Activated CD4-positive, CD25-positive, alpha-beta regulatory T cell treated with anti-CD3 and anti-CD28 coated beads, Interleukin-2, amount 50 U/mL, for 72 hours (primary cell): ENCODE data around the gene B3GNT3.

Experiments
- DNase-seq: peaks from one replicate; pipeline ENCODE4 v3.0.0; 2021

B3GNT3 gene, protein sequence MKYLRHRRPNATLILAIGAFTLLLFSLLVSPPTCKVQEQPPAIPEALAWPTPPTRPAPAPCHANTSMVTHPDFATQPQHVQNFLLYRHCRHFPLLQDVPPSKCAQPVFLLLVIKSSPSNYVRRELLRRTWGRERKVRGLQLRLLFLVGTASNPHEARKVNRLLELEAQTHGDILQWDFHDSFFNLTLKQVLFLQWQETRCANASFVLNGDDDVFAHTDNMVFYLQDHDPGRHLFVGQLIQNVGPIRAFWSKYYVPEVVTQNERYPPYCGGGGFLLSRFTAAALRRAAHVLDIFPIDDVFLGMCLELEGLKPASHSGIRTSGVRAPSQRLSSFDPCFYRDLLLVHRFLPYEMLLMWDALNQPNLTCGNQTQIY

DNA sequence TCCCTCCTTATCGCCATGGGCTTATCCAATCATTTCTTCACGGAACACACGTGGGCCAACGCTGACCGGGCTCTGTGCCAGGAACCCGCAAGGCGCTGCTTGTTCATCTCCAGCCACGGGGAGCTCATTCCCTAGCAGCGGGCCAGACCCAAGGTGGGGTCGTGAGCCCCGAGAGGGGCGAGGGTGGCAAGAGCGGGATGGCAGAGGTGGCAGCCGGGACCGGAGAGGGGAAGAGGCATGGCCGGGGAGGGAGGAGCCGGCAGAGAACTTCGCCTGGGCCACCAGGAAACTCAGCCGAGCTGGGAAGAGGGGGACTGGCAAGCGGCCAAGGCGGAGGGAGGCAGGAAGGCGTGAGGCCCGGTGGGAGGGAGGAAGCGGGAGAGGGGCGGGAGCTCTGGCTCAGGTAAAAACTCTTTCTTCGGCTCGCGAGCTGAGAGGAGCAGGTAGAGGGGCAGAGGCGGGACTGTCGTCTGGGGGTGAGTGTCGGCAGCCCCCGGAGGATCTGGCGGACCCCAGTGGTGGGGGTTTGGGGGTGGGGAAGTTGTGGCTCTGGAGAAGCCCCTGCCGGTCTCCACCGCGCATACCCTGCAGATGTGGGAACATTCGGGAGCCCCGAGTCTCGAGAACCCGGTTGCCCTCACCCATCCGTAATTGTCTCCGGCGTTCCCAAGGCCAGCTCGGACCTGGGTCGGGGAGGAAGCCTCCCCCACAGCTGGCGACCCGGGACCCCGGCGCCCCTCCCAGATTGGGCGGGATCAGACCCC lies at the start of gene B3GNT3:
B3GNT3 (plus strand) TSS at position 408 of the 764 bp plus-strand sequence. CDS start 12,670 bp downstream, outside the sequence.
- no peak for DNase-seq

DNA sequence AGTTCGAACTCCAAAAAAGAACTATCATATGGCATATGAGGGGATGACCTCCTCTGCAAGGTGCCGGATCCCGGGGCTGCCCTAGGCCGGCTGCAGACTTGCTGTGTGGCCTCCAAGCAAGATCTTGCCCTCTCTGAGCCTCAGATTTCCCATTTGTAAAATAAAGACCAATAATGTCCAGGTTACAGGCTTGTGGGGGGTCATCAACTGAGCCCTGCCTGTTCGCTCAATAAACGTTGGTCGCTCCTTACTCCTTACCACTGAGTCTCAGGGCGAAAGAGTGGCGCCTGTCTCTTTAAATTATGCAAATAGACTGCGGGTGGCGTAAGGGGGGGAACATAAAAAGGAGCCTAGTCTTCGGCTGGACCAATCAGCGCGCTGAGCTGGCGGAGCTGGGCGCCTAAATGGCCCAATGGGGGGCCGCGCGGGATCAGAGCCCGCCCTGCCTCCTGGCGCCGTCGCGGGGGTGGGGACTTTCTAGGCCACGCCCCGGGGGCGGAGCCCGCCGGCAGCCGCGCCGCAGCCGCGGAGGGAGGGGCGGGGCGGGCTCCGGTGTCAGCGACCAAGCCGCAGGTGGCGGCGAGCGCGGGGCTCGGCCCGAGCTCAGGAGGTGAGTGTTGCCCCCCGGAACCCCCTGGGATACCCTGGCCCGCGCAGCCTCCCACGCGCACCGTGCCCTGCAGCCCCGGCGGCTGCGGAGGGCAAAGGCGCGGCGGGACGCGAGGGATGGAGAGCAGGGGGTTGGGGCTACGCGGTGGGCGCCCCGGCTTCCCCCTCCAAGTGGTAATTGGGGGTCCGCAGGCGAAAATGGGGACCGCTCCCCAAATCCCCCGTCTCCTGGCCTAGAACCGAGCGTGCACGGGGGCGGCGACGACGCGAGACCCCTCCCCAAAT lies 47.5 kb upstream of the B3GNT3 start:
- peak; percentile 97 for DNase-seq

DNA sequence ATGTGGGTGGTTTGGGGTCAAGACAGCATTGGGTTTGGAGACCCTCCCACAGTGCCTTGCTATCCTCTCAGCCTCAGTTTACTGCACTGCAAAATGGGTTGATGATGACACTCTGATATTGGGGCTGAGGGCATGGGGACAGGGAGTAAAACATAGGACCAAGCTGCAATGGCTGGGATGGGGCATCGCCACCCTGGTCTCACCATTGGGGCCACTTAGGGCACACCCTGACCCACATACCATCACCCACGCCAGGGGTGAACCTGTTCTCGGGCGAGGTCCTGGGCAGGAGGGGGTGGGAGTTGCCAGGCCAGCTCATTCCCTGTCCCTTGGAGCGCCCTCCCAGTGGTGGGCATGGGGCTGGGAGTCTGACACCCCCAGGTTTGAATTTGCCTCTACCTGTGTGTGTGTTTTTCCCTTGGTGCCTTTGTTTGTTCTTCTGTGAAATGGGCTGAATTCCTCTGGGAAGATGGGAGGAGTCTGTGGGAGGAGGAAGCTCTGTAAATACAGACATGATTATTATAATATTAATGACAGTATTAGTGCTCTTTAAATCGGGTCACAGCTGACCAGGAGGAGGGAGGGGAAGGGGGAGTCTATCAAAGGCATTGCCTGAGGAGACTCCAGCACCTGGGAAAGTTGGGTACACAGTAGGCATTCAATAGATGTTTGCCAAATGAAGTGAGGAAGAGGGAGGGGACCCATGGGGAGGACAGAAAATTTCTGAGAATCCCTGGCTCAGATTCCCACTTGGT lies 45.9 kb upstream of the B3GNT3 start:
- no peak for DNase-seq

DNA sequence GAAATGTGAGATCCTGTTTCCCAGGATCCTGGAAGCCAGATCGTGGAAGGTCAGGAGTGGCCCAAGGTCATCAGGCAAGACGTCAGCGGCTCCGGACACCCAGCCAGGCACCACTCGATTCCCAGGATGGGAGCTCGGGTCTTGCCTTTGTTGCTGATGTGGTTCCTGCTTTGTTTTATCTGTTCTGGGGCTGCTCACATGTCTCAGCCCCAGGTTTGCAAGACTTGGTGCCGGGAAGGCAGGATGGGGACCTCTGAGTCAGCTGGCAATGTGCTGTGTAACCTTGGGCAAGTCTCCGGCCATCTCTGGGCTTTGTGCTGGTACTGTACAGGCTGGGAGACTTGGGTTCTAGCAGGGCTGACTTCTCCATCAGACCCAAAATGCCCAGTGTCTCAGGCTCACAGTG lies 45.0 kb upstream of the B3GNT3 start:
- no peak for DNase-seq

DNA sequence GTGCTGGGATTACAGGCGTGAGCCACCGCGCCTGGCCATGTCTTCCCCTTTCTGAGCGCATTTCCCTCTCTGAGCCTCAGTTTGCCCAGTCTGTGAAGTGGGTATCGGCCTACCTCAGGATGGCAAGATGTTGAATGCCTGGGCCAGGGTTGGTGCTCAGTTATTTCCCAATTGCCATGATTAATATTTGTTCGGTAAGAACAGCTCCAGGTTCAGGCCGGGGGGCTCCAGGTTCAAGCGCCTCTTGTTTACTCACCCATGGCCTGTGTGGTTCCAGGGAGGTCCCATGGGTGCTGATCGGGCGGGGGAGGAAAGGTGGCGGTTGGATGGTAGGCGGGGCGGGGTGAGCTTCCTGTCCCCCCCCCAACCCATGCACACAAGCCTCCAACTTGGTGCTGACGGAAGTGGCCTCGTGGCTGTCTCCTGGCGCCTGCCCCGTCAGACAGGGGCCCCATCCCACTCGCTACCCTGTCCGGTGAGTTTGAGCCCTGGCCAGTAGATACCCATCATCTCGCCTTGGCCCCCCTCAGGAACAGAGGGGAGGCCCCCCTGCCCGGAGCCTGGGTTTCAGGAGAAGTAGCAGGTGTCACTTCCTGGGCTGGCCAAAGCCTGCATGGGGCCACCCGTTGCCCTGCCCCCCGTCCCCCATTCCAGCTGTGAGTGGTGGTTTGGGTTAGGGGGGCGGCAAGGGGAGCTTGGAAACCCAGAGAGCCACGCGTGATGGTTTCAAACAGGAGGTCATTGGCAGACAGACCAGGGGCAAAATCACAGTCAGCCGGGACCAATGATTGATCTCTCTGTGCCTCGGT lies 43.6 kb upstream of the B3GNT3 start, which contains the start of gene FCHO1:
FCHO1 (plus strand) TSS at position 375 of the 809 bp plus-strand sequence. CDS start 3,688 bp downstream, outside the sequence.
- peak; percentile 81 for DNase-seq

DNA sequence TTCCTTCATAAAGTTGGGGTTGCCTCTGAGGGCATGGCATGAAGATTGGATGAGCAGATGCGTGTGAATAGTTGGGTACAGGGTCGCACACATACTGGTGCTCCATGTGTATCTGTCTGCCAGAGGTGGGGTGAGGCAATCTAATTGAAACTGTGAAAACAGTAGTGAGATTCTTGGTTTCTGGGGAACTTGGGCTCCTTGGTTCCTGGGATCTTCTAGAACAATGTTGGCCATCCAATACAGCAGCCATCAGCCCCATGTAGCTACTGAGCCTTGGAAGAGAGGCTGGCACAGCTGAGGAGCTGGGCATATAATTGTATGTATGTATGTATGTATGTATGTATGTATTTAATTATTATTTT lies 43.0 kb upstream of the B3GNT3 start:
- DNase-seq = no peak

DNA sequence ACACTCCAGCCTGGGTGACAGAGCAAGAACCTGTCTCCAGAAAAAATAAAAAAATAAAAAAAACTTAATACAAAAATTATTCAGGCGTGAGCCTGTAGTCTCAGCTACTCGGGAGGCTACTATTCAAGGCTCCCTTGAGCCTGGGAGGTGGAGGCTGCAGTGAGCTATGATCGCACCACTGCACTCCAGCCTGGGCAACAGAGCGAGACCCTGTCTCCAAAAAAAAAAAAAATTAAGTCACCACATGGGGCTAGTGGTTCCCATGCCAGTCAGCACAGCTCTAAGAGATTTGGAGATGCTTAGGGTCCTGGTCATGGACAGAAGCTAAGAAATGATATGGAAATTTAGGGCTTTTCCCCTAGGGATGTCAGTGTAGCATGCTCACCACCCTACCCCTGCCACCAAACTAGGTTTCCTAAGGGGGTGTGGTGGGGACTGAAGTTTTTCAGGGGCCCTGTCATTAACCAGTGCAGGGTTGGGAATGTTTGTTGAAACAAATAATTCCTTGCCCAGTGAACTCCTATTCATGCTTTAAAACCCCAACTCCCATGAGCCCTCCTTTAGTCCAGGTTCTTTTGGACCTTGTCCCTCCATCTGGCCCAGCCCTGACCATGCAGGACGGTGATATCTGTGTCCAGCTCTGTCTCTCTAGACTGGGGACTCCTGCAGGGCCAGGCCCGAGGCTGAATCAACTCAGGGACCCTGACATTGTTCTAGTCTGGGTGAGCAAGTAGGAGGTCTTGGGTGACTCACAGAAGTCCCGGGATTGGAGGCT lies 41.9 kb upstream of the B3GNT3 start:
- no peak for DNase-seq

DNA sequence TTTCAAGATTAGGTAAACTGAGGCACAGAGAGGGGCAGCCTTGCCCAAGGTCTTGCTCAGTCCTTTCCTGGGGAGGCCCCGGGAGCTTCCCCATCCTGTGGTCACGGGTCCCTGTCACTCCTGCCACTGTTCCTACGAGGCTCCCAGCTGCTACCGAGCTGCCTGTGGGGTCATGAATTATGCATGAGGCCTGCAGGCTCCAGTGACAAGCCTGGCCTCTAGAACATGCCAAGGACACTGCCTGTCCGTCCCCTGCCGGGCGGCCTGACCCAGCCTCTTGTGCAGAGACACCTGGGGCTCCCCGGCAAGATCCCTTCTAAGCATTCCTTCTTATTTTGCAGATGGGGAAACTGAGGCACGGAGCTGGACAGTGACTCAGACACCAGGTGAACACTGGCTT lies 41.0 kb upstream of the B3GNT3 start:
- DNase-seq = no peak

DNA sequence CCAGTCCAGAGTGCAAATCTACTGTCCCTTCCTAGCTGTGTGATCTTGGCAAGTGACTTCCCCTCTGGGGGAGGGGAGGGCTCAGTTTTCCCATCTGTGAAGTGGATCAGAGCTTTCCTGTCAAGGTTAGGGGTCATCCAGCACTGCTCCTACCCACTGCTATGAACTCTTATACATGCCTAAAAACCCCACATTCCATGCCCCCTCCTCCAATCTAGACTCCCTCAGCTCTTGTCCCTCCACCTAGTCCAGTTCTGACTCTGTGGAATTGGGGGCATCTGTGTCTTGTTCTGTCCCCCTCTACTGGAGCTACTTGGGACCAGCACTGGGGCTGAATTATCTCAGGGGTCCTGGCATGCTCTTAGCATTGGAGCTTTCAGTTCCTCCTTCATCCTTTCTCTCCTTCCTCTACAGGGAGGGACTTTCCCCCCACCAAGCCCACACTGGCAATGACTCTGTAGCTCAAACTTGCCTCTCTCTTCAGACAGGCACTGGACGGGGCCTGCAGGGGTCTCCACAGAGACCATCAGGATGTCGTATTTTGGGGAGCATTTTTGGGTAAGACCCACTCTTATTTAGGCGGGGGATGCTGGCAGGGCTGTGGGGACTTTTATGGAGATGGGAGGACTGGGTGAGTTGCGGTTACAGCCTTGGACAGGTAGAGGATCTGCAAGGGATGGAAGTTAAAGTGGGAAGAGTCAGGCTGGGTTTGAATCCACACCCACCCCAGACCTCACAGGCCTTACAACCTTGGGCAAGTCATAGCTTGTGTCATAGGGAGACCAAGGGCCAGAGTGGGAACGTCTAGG lies 40.1 kb upstream of the B3GNT3 start:
- no peak for DNase-seq

DNA sequence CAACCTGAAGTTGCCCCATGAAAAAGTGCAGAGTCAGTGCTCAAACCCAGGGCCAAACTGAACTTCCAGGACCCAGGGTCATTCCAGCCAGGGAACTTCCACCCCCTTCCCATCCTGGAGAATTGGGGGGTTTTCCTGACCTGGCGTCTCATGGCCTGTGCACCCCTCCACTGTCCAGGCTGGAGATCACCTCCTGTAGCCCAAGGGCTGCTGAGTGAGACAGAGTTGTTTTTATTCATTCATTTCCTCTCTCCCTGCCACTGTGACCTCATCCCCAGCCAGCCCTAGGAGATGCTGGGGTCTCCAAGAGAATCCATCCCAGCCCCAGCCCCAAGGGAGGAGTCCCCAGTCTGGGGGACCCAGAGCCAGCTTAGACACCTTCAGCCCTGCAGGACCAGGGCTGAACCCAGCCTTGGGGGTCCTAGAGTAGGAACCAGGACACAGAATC lies 39.5 kb upstream of the B3GNT3 start:
- DNase-seq = no peak

DNA sequence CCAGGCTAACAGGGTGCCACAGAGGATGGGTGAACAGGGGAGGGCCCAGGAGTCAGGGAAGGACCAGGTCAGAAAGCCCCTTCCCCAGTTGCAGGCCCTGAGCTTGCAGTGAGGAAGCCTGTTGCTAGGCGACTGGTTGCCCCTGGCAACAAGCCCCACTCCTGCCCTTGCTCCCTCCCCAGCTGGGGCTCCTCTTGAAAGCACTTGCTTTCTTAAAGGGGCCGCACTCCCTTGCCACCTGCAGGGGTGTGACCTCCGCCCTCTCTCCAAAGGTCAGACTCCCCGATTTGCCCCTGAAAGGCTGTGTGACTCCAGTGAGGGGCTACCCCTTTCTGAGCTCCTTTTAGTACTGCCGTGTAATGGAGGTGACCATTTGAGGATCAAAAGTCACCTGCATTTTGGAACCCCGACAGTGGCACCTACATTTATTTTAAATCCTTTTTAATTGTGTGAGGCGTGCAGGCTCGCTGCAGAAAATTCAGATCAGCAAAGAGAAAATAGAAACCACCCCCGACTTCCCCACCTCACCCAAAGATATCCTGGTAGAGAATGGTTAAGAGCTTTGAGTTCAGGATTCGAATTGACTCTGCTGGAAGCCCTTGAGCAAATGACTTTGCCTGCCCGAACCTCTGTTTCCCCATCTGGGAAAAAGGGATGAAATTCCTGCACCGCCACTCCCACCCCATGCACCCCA lies 38.8 kb upstream of the B3GNT3 start:
- DNase-seq = no peak

DNA sequence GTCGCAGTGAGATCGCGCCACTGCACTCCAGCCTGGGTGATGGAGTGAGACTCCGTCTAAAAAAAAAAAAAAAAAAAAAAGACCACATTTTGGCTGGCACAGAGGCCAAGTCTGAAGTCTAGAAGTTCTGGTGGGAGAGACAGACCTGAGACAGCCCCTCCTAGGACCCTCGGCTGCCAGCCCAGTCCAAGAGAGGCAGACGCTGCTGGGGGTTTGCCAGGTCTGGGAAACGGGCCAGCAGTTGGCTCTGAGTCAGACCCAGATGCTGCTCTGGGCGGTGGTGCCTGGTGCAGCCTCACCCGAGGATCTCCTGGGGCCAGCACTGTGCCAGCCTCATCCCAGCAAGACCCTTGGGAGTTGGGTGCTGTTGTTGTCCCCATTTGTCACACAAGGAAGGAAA lies 37.8 kb upstream of the B3GNT3 start:
- DNase-seq = no peak

DNA sequence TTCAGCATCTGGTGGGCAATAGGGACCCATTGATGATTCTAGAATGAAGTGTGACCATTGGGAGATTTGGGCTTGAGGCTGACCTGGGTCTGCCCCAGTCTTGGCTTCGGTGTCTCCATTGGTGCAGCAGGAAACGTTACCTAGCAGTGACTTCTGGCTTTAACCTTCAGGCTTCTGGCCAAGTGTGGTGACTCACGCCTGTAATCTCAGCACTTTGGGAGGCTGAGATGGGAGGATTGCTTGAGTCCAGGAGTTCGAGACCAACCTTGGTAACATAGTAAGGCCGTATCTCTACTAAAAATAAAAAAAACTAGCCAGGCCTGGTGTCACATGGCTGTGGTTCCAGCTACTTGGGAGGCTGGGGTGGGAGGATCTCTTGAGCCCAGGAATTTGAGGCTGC lies 36.4 kb upstream of the B3GNT3 start:
- no peak for DNase-seq

DNA sequence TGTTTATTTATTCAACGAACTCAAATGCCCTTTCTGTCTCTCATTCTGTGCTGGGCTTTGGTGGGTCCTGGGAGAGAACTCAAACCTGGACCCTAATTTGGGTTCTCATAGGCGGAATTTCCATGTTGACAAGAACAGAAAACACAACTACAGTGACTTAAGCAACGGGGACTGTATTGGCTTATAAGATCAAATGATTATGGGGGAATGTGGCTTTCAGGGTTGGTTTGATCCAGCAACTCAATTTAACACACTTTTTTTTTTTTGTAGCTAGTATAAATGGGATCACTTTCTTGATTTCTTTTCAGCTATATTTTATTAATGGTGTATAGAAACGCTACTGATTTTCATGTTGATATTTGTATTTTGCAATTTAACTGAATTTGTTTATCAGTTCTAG lies 33.8 kb upstream of the B3GNT3 start:
- no peak for DNase-seq

DNA sequence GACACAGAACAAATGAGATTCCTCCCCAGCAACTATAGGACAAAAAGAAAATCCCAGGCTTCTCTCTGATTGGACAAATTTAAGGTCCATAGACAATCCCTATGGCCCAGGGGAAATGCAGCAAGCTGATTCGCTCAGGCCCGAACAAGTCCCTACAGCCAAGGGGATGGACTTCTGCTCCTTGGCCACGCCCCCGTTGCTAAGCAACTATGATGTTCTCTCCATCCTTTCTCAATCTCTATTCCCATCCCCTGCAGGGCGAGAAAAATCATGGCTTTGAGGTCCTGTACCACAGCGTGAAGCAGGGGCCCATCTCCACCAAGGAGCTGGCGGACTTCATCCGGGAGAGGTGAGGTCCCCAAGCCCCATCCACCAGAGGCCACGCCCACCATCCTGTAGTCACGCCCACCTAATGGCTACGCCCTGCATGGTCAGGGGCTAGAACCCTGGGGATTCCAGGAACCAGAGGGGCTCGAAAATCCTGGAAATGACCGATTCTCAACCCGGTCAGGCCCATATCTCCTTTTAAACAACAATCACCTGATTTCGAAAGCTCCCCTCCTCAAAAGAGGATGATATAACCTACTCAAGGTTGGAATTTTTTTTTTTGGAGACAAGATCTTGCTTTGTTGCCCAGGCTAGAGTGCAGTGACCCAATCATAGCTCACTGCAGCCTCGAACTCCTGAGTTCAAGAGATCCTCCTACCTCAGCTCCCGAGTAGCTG lies 32.3 kb upstream of the B3GNT3 start:
- DNase-seq = no peak

DNA sequence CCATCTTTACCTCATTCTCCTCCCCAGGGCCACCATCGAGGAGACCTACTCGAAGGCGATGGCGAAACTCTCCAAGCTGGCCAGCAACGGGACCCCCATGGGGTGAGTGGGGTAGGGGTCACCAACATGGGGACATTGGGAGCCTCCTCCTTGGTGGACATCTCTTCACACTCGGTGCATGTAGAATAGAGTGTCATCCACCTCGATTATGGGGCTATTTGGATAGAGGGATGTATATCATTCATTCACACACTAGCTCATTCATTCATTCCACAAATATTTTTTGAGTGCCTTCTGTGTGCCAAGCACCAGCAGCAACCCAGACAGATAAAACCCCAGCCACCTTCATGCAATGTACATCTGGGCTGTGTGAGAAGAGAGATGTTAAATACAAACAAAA lies 30.6 kb upstream of the B3GNT3 start:
- no peak for DNase-seq

DNA sequence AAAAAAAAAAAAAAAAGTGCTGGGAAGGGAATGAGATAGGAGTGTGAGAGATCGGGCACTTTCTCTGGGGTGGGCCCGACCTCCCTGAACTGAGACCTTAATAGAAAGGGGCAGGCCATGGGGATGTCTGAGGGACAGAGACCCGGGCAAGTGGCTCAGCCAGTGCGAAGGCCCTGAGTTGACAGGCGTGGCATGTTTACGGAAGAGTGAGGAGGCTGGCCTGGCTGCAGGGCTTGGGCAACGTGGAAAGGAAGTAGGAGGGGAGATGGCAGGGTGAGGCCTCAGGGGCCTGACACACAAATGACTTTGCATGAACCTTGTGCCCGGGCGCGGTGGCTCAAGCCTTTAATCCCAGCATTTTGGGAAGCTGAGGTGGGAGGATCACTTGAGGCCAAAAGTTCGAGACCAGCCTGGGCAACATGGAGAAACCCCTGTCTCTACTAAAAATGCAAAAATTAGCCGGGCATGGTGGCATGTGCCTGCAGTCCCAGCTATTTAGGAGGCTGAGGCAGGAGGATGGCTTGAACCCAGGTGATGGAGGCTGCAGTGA lies 29.8 kb upstream of the B3GNT3 start:
- no peak for DNase-seq

DNA sequence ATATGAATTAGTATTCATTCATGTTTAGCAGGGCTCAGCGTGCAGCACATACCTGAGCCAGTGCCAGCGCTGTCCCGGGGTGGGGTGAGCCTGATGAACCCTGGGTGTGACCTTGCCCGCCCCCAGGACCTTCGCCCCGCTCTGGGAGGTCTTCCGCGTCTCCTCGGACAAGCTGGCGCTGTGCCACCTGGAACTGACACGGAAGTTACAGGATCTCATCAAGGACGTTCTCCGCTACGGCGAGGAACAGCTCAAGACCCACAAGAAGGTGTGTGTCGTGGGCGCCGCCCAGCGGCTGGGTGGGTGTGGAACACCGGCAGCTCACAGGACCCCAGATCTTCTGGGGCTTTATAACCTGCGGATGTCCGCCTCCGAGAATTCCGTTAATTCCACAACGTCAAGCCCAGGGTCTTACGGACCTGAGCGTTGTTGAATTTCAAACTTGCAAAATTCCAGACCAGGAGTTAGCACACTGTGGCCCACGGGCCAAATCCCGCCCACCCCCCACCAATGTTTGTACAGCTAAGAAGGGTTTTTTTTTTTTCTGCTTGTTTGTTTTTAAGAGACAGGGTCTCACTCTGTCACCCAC lies 28.3 kb upstream of the B3GNT3 start:
- no peak for DNase-seq
